GM12872 (cell line): ENCODE results near the gene DST.

Source experiments
- TF ChIP-seq, protein P1 (sequence below): IDR thresholded peaks from 3 replicates; pipeline ENCODE4 v1.5.1; 2011; ENCODE audit warnings: low read depth, mild to moderate bottlenecking, low read length, moderate library complexity; ENCODE audit not compliant: insufficient read depth

Gene DST

DNA sequence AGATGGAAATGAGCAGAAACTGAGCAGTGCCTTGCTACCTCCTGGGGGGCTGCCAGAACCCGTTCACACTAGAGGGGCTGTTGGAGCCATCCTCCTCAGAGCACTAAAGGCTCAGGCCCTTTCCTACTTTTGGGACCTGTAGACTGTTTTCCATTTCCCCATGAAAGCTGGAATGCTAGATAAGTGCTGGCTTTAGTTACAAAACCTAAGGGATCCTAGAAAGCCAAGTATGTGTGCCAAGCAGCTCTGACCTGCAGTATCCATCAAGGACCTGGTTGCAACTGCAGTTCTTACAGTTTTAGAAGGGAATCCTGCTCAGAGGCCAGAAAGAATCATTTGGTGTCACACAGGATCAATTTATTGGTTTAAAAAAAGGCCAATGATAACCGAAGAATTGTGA is 218.6 kb downstream of the DST start:
- TF ChIP-seq, protein P1, sequence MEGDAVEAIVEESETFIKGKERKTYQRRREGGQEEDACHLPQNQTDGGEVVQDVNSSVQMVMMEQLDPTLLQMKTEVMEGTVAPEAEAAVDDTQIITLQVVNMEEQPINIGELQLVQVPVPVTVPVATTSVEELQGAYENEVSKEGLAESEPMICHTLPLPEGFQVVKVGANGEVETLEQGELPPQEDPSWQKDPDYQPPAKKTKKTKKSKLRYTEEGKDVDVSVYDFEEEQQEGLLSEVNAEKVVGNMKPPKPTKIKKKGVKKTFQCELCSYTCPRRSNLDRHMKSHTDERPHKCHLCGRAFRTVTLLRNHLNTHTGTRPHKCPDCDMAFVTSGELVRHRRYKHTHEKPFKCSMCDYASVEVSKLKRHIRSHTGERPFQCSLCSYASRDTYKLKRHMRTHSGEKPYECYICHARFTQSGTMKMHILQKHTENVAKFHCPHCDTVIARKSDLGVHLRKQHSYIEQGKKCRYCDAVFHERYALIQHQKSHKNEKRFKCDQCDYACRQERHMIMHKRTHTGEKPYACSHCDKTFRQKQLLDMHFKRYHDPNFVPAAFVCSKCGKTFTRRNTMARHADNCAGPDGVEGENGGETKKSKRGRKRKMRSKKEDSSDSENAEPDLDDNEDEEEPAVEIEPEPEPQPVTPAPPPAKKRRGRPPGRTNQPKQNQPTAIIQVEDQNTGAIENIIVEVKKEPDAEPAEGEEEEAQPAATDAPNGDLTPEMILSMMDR: no peak

DNA sequence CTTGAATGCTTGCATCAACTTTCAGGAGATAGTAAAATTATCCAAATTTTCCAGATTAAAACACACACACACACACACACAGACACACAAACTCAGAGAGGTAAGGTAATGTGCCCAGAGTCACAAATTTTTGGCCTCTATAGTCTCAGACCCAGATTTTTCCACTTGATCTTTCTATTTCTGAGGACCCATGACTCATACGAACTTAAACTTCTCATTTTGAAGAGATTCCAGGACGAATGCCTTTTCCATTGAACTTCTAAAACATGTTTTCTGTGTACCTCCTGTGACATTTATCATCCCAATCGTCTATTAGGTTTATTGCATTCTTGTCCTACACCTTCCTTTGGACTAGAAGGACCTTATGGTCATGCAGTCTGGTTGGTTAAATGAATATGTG is 222.4 kb downstream of the DST start:
- TF ChIP-seq, protein P1: no peak

DNA sequence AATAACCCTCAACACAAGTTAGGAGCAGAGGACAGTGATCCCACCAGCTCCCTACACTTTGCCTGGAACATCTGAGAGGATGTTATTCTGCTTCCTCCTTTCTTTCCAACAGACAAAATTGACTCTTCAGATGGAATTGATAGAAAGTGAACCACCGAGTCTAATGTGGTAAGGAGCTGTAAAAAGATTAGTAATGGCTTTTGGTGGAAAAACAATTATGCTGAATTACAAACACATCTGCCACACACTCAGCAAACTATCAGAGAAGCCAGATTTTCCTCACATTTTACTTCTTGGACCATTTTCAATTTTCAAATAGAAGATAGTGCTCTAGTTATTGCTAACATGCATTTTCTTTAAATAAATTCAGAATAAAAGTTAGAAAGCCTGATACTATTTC is 223.5 kb downstream of the DST start:
- TF ChIP-seq, protein P1: no peak

DNA sequence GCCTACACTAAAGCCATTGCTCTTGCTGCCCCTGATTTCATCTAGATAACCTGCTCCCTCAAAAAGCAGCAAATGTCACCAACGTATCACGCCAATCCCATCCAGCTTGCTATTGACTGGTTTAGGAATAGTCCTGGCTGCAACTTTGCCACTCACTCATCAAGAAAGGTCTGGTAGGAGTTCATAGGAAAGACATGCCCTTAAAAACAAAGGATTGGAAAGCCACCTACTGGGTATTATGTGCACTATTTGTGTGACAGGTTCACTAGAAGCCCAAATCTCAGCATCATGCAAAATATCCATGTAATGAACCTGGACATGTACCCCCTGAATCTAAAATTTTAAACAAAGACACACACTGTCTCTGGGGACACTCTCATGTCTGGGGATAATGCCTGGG is 224.9 kb downstream of the DST start:
- TF ChIP-seq, protein P1: no peak

DNA sequence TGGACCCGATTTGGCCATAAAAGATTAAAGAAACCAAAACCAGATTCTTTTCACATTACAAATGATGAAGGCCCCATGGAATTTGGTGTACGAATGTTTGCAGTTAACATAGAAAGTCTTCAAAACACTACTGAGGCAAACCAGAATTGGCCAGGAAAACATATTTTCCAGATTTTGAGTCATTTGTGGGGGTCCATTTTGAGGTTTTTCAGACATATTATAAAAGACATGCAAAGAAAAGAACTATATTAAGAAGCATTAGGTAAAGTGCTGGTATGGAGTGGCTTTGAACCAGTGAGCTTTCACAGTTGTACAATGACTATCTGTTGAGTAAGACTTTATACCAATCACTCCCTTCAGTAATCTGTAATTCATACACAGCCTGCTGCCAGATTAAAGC is 226.4 kb downstream of the DST start:
- TF ChIP-seq, protein P1: no peak

DNA sequence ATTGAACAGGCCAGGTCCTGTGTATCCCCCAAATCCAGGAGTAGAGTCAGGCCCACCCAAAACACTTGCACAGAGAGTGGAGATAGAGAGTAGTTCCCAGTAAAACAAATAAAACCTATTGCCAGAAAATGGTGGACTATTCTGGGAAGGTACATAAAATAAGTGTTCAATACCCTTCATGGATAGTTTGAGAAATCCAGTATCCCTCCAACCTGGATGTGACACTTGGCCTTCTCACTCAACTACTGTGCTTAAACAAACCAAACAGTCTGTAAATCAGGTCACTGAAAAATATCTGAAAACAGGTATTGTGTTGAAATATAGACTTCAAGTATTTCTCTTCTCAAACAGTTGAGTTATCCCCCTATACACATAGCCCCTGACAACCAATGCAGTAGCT is 233.7 kb downstream of the DST start:
- TF ChIP-seq, protein P1: no peak
